ENCODE data around the gene NPAS3. TPM values are rescaled to one million over a fixed set of nuclear protein-coding genes. Genes with fewer than 3 reads are reported as not detected.
A peak's percentile ranks its signal among the peaks of the same experiment; 100 is the strongest.

Gene NPAS3
- polyA plus RNA-seq, 10 donors = 3.5 to 7.5 (median 5.0) TPM

- DNase-seq = no peak
Observed at GRCh38 chr14:33742166-33742565, 803.5 kb downstream of the NPAS3 start.

- DNase-seq = no peak
Observed at GRCh38 chr14:33745163-33745562, 806.5 kb downstream of the NPAS3 start.

- DNase-seq = no peak
Observed at GRCh38 chr14:33747749-33748148, 809.1 kb downstream of the NPAS3 start.

GRCh38 chr14:33754261-33754660 is 815.6 kb downstream of the NPAS3 start:
- DNase-seq = peak; percentile 26 to 49 (median 41)

GRCh38 chr14:33755358-33755757 is 816.7 kb downstream of the NPAS3 start:
- DNase-seq = no peak

DNA sequence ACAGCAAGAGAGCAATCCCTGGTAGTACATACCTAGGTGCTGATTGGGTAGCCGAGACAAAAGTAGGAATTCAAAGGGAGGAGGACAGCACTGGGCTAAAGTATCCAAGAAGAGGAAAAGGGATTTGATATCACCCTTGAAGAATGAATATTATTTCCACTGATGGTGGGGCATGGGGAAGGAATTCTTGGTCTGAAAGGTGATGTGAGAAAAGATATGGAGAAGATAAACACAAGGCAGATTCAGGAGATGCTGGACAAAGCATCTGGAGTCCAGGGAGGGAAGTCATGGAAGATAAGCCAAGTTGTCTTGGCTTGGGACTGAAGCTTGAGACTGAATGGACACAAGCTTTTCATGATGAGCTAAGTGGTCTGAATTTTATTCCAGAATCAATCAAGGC is 818.2 kb downstream of the NPAS3 start:
- DNase-seq = no peak

DNA sequence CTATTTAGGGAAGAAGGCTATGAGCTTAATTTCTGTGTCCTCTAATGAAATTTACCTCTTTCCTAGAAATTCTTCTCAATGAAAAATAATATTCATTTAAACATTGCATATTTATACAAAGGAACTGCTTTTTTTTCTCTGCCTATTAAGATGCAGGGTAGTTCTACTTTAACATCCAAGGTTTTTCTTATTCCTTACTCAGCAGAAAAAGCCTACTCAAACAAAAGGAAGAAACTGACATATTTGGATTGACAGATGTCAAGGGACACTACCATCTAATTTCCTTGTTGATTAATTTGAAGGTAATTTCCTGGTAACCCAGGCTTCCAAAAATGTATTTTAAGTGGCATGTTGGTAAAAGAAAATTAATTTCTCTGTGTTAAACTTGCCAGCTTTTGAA is 819.9 kb downstream of the NPAS3 start:
- no peak for DNase-seq

- DNase-seq = peak in 1 of 3 donors; percentile 48
Observed at GRCh38 chr14:33762161-33762851, 823.6 kb downstream of the NPAS3 start.

DNA sequence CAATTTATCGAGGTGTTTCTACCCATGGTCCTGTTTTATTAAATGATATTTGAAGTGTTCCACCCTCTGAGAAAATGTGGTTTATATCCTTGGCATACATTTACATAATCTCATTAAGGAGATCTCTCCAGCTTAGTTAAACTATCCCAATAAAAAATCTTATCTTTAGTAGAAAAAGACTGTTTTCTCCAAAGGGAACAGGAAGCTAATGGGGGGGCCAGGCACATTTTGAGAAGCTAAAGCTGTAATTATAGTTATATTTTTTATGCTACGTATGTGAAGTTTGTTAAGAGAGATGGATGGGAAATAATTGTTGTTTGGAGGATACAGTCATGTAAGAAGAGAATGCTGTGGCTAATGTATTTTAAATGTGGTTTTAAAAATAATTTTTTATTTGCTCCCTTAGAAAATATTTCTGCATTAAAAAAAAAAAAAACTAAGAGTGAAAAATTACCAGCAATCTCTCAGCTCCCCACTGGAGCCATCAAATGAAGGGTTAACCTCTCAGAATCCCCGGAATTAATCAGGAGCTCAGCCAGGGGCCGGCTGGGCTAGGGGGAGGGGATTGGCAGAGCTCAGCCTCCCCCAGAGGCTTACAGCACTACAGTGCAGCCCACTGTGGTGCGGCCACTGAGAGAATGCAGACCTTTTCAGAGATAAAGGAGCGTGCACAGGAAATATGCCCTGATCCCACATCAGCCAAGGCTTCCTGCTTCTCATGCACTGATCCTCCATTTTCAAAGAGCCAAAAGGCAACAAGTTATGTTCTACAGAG is 826.4 kb downstream of the NPAS3 start:
- peak in 2 of 3 donors; percentile 63 to 83 for DNase-seq

- DNase-seq = peak in 2 of 3 donors; percentile 20 to 61
Observed at GRCh38 chr14:33767586-33768457, 829.1 kb downstream of the NPAS3 start.

- peak in 1 of 3 donors; percentile 12 for DNase-seq
Observed at GRCh38 chr14:33768458-33768830, 829.8 kb downstream of the NPAS3 start.

- DNase-seq = no peak
Observed at GRCh38 chr14:33773205-33774030, 834.7 kb downstream of the NPAS3 start.

DNA sequence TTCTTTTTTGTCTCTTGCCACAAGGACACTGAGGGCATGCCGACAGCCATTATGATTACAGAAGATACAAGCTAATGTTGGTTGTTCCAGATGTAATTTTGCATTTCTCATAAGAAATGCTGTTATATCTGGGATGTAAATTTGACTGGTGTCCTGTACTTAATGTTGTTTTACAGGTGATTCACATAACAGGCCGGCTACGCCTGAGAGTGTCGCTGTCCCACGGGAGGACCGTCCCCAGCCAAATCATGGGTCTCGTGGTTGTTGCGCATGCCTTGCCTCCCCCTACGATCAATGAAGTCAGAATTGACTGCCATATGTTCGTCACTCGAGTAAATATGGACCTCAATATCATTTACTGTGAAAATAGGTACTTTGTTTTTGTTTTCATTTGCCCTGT is 835.5 kb downstream of the NPAS3 start:
- no peak for DNase-seq

DNA sequence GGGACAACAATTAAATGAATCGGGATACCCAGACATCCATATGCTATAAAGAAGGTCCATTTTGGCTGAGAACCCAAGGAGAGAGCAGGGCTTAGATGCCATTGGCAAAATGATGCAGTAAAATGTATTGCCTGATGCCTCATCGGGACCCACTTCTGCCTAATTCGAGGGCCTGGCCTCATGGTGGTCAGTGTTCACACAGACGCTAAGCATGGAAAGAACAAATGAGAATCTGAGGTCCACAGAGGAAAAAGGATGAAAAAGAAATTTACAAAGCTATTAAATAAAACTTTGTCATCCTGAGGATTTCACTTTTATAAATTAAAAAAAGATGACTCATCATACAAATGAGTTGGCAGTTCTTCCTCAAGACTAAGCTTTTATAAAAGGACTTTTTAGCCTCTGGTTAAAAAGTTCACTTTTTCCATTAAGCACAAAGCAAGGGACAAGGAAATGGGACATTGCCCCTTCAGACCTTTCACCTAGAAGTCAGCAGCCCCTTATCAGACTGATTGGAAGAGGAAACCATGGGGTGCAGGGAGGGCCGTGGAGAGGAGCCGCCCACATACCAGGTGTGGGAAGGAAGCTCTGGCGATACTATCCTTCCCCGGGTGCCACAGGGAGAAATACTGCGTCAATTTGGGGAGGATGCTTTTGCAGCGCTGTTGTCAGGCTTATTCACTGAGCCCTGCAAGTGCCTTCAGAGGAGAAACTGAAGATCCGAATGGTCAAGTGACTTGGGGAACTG is 836.2 kb downstream of the NPAS3 start:
- DNase-seq = no peak

GRCh38 chr14:33776871-33777270 is 838.2 kb downstream of the NPAS3 start:
- no peak for DNase-seq

- no peak for DNase-seq
Observed at GRCh38 chr14:33777681-33778080, 839.0 kb downstream of the NPAS3 start.

- DNase-seq = no peak
Observed at GRCh38 chr14:33780035-33780434, 841.4 kb downstream of the NPAS3 start.

DNA sequence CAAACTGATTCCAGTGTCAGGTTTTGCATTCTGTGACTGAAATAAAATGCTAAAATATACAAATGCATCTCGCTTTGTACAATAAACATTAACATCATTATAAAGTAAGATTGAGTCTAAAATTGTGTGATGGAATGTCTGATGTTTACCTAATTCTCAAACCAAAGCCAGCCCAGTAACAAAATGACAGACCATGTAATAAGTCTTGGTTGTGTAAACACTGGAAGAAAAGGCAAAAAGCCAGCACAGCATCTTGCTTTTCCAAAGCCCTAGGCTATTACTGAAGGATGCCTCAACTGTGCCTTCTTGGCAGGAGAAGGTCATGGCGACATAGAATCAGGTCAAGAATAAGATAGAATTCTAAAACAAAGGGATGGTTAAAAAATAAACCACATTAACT is 842.6 kb downstream of the NPAS3 start:
- DNase-seq = no peak

- no peak for DNase-seq
Observed at GRCh38 chr14:33782923-33783322, 844.2 kb downstream of the NPAS3 start.

- DNase-seq = no peak
Observed at GRCh38 chr14:33786091-33786825, 847.6 kb downstream of the NPAS3 start.

All from muscle of back (tissue), 11 donors.